Large intestine (tissue), 12 donors: ENCODE results near the gene NCOA5. TPM values are rescaled to one million over a fixed set of nuclear protein-coding genes. Genes with fewer than 3 reads are reported as not detected.

Source experiments
- DNase-seq, 2 donors: peaks; one replicate each; pipeline versions ENCODE4 v3.0.0 to v3.0.0-alpha.2; 2013
- H3K27ac ChIP-seq: one replicate; pipeline ENCODE4 v1.5.1; 2013; ENCODE audit warnings: low read length
- H3K27me3 ChIP-seq: 2 replicates; pipeline ENCODE4 v1.6.1; 2013; ENCODE audit warnings: low read length; ENCODE audit not compliant: control insufficient read depth, insufficient read depth
- H3K36me3 ChIP-seq: 2 replicates; pipeline ENCODE4 v1.6.1; 2013; ENCODE audit warnings: low read length; ENCODE audit not compliant: control insufficient read depth, insufficient read depth
- H3K4me1 ChIP-seq: one replicate; pipeline ENCODE4 v1.6.1; 2013; ENCODE audit warnings: low read length; ENCODE audit not compliant: control insufficient read depth, insufficient read depth
- H3K4me3 ChIP-seq: one replicate; pipeline ENCODE4 v1.5.1; 2013; ENCODE audit warnings: low read length
- H3K9me3 ChIP-seq: one replicate; pipeline ENCODE4 v1.6.1; 2013; ENCODE audit warnings: mild to moderate bottlenecking, low read depth, low read length, moderate library complexity; ENCODE audit not compliant: control insufficient read depth
- WGBS: methylation state at CpG from one replicate; pipeline ENCODE4 v1.1.5; 2013; ENCODE audit warnings: low lambda C conversion rate; ENCODE audit not compliant: insufficient coverage; 5-methylcytosine and 5-hydroxymethylcytosine counted together
- long read RNA-seq, 11 donors: transcript quantifications; one replicate each; lab custom pipeline, GENCODE V29; 2026
- polyA plus RNA-seq: library from polyadenylated mRNA; unstranded; fragments of 120-200 nt; gene quantifications from one replicate; pipeline ENCODE4 v1.2.1, GENCODE V29; 2013

NCOA5 gene
- polyA plus RNA-seq, result 38.9 TPM
- long read RNA-seq, donor 1, partial matches to known transcripts, result 0 of 1 reads
- long read RNA-seq, donor 1, other reads (novel, unspliced or antisense), result 0 of 1 reads
- long read RNA-seq, donor 2, partial matches to known transcripts, result 0 of 3 reads
- long read RNA-seq, donor 2, other reads (novel, unspliced or antisense), result 0 of 3 reads
- long read RNA-seq, donor 3, transcript NCOA5-201 (8 exons, 3,220 nt), result major isoform, 6 of 17 reads
- long read RNA-seq, donor 3, partial matches to known transcripts, result 5 of 17 reads
- long read RNA-seq, donor 3, other reads (novel, unspliced or antisense), result 6 of 17 reads
- long read RNA-seq, donor 4, partial matches to known transcripts, result 0 of 1 reads
- long read RNA-seq, donor 4, other reads (novel, unspliced or antisense), result 0 of 1 reads
- long read RNA-seq, donor 5, partial matches to known transcripts, result 0 of 1 reads
- long read RNA-seq, donor 5, other reads (novel, unspliced or antisense), result 0 of 1 reads
- long read RNA-seq, donor 6, partial matches to known transcripts, result 15 of 18 reads
- long read RNA-seq, donor 6, other reads (novel, unspliced or antisense), result 0 of 18 reads
- long read RNA-seq, donor 7, partial matches to known transcripts, result 0 of 2 reads
- long read RNA-seq, donor 7, other reads (novel, unspliced or antisense), result 0 of 2 reads
- long read RNA-seq, donor 8, transcript NCOA5-201 (8 exons, 3,220 nt), result major isoform, 5 of 5 reads
- long read RNA-seq, donor 8, partial matches to known transcripts, result 0 of 5 reads
- long read RNA-seq, donor 8, other reads (novel, unspliced or antisense), result 0 of 5 reads
- long read RNA-seq, donor 9, partial matches to known transcripts, result 0 of 3 reads
- long read RNA-seq, donor 9, other reads (novel, unspliced or antisense), result 0 of 3 reads
- long read RNA-seq, donor 10, partial matches to known transcripts, result 0 of 3 reads
- long read RNA-seq, donor 10, other reads (novel, unspliced or antisense), result 0 of 3 reads
- long read RNA-seq, donor 11, partial matches to known transcripts, result 0 of 1 reads
- long read RNA-seq, donor 11, other reads (novel, unspliced or antisense), result 0 of 1 reads

- peak within 1 kb of the TSS; percentile 83 for H3K27ac ChIP-seq
- peaks cover 9% of the 10 kb centered on the region for H3K4me1 ChIP-seq
- no peaks in the 10 kb centered on the region for H3K27me3 ChIP-seq
- H3K9me3 ChIP-seq, result peaks cover 3% of the 10 kb centered on the region
- H3K36me3 ChIP-seq, result no peaks in the 10 kb centered on the region
- peak within 1 kb of the TSS; percentile 92 for H3K4me3 ChIP-seq
- WGBS, result 10% methylated on average over 1 of the region's 100 CpGs
- peak; percentile 97 to 98 for DNase-seq
Measured at GRCh38 chr20:46089417-46090388, at the start of gene NCOA5. Gene NCOA5 (minus strand): TSS chr20:46089962. CDS start chr20:46079424, 10,538 bp downstream.

GRCh38 chr20:46139266-46139889 is 49.6 kb upstream of the NCOA5 start:
- Histone ChIP-seq H3K36me3 (no peaks in the 10 kb centered on the region), H3K4me3 (no peak overlapping the region), H3K27ac (no peak overlapping the region), H3K9me3 (no peaks in the 10 kb centered on the region), H3K4me1 (no peaks in the 10 kb centered on the region), H3K27me3 (peaks cover 42% of the 10 kb centered on the region)
- no peak for DNase-seq
- WGBS, result no CpG with 5 or more reads among the region's 8 CpGs

GRCh38 chr20:46137816-46138215 is 48.1 kb upstream of the NCOA5 start:
- no CpG with 5 or more reads among the region's 5 CpGs for WGBS
- no peak for DNase-seq
- peaks cover 44% of the 10 kb centered on the region for H3K27me3 ChIP-seq

GRCh38 chr20:46135856-46136633 is 46.3 kb upstream of the NCOA5 start:
- Histone ChIP-seq H3K27me3 (peaks cover 38% of the 10 kb centered on the region), H3K9me3 (no peaks in the 10 kb centered on the region), H3K36me3 (no peaks in the 10 kb centered on the region), H3K4me1 (no peaks in the 10 kb centered on the region), H3K4me3 (no peak overlapping the region), H3K27ac (no peak overlapping the region)
- WGBS, result 44% methylated on average over 1 of the region's 12 CpGs
- no peak for DNase-seq

More at GRCh38 chr20:46137816-46138215, 48.1 kb upstream of the NCOA5 start:
- no peak overlapping the region for H3K4me3 ChIP-seq
- no peak overlapping the region for H3K27ac ChIP-seq
- H3K9me3 ChIP-seq, result no peaks in the 10 kb centered on the region
- no peaks in the 10 kb centered on the region for H3K36me3 ChIP-seq
- H3K4me1 ChIP-seq, result no peaks in the 10 kb centered on the region

GRCh38 chr20:46134716-46135115 is 45.0 kb upstream of the NCOA5 start:
- H3K9me3 ChIP-seq, result no peaks in the 10 kb centered on the region
- 71% methylated on average over 1 of the region's 7 CpGs for WGBS

GRCh38 chr20:46133886-46134654 is 44.3 kb upstream of the NCOA5 start:
- no peak overlapping the region for H3K27ac ChIP-seq
- H3K4me1 ChIP-seq, result no peaks in the 10 kb centered on the region
- no peak overlapping the region for H3K4me3 ChIP-seq
- peaks cover 36% of the 10 kb centered on the region for H3K27me3 ChIP-seq
- no peaks in the 10 kb centered on the region for H3K9me3 ChIP-seq
- DNase-seq, result no peak
- no peaks in the 10 kb centered on the region for H3K36me3 ChIP-seq
- 94% methylated on average over 5 of the region's 11 CpGs for WGBS

More at GRCh38 chr20:46134716-46135115, 45.0 kb upstream of the NCOA5 start:
- H3K27ac ChIP-seq, result no peak overlapping the region
- H3K4me1 ChIP-seq, result no peaks in the 10 kb centered on the region
- no peak overlapping the region for H3K4me3 ChIP-seq
- H3K27me3 ChIP-seq, result peaks cover 40% of the 10 kb centered on the region
- DNase-seq, result no peak
- H3K36me3 ChIP-seq, result no peaks in the 10 kb centered on the region

- H3K36me3 ChIP-seq, result no peaks in the 10 kb centered on the region
- peaks cover 40% of the 10 kb centered on the region for H3K27me3 ChIP-seq
- H3K4me3 ChIP-seq, result no peak overlapping the region
- H3K9me3 ChIP-seq, result no peaks in the 10 kb centered on the region
- WGBS, result no CpG with 5 or more reads among the region's 17 CpGs
- H3K27ac ChIP-seq, result no peak overlapping the region
- no peaks in the 10 kb centered on the region for H3K4me1 ChIP-seq
- peak in 1 of 2 donors; percentile 23 for DNase-seq
Measured at GRCh38 chr20:46132705-46133120, 43.0 kb upstream of the NCOA5 start.

- Histone ChIP-seq H3K4me1 (no peaks in the 10 kb centered on the region), H3K27me3 (peaks cover 42% of the 10 kb centered on the region), H3K36me3 (no peaks in the 10 kb centered on the region), H3K9me3 (no peaks in the 10 kb centered on the region), H3K4me3 (no peak overlapping the region), H3K27ac (no peak overlapping the region)
- WGBS, result no CpG with 5 or more reads among the region's 6 CpGs
- no peak for DNase-seq
Measured at GRCh38 chr20:46131396-46131795, 41.6 kb upstream of the NCOA5 start.
